Measurements from ENCODE around the gene ANKRD11.

The ANKRD11 gene

GRCh38 chr16:89490439-89491237 lies at the start of gene ANKRD11:
TSS of gene ANKRD11 (minus strand) at chr16:89490561. CDS start at chr16:89317019, 173,542 bp downstream.
- peak; percentile 91 to 94 for ATAC-seq

GRCh38 chr16:89538286-89538685 lies 47.9 kb upstream of the ANKRD11 start:
- no peak for ATAC-seq

GRCh38 chr16:89537549-89537925 lies 47.2 kb upstream of the ANKRD11 start:
- no peak for ATAC-seq

GRCh38 chr16:89536886-89537548 lies 46.7 kb upstream of the ANKRD11 start:
- no peak for ATAC-seq

GRCh38 chr16:89536371-89536770 lies 46.0 kb upstream of the ANKRD11 start:
- ATAC-seq = no peak

GRCh38 chr16:89534252-89534756 lies 43.9 kb upstream of the ANKRD11 start:
- peak; percentile 35 to 56 for ATAC-seq

- ATAC-seq = no peak
Observed at GRCh38 chr16:89531821-89532526, 41.6 kb upstream of the ANKRD11 start.

- ATAC-seq = no peak
Observed at GRCh38 chr16:89530401-89531381, 40.3 kb upstream of the ANKRD11 start.

- no peak for ATAC-seq
Observed at GRCh38 chr16:89529097-89529496, 38.7 kb upstream of the ANKRD11 start.

GRCh38 chr16:89525146-89525913 lies 35.0 kb upstream of the ANKRD11 start:
- ATAC-seq = no peak

GRCh38 chr16:89523680-89524344 lies 33.5 kb upstream of the ANKRD11 start:
- ATAC-seq = no peak

GRCh38 chr16:89522287-89522686 lies 31.9 kb upstream of the ANKRD11 start:
- no peak for ATAC-seq

GRCh38 chr16:89519881-89520280 lies 29.5 kb upstream of the ANKRD11 start:
- ATAC-seq = no peak

GRCh38 chr16:89517128-89517527 lies 26.8 kb upstream of the ANKRD11 start:
- ATAC-seq = no peak

- no peak for ATAC-seq
Observed at GRCh38 chr16:89512453-89512852, 22.1 kb upstream of the ANKRD11 start.

GRCh38 chr16:89511374-89511773 lies 21.0 kb upstream of the ANKRD11 start:
- ATAC-seq = no peak

GRCh38 chr16:89510526-89510925 lies 20.2 kb upstream of the ANKRD11 start:
- ATAC-seq = no peak

- peak; percentile 64 to 71 for ATAC-seq
Observed at GRCh38 chr16:89507834-89508590, 17.7 kb upstream of the ANKRD11 start, which contains the start of gene SPG7. TSS of gene SPG7 (plus strand) at chr16:89508403. CDS start at chr16:89508418, 15 bp downstream.

GRCh38 chr16:89507214-89507833 lies 17.0 kb upstream of the ANKRD11 start:
- ATAC-seq = no peak
